Measurements from ENCODE around the gene TRIB2.

Gene TRIB2

DNA sequence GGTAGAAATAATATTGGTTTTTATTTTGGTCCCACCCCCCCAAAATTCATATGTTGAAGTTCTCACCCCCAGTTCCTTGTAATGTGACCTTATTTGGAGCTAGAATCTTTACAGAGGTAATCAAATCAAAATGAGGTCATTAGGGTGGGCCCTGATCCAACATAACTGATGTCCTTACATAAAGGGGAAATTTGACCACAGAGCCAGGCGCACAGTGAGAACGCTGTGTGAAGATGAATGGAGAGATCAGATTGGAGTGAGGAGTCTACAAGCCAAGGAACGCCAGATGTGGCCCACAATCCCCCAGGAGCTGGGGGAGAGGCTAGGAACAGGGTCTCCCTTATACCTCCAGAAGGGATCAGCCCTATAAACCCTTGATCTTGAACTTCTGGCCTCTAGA is 31.6 kb upstream of the TRIB2 start:
- TF ChIP-seq CTCF (IDR thresholded peaks at IDR 0.05; ENCODE audit: control insufficient read depth, insufficient read depth, low read depth, low read length, missing control alignments), result no peak
- DNase-seq (ENCODE audit: low read depth), result no peak
- no peak overlapping the region for H3K4me3 ChIP-seq (ENCODE audit: control insufficient read depth, low read depth, low read length)

GRCh38 chr2:12685956-12686355 is 30.8 kb upstream of the TRIB2 start:
- DNase-seq (ENCODE audit: low read depth), result no peak
- TF ChIP-seq CTCF (IDR thresholded peaks at IDR 0.05; ENCODE audit: control insufficient read depth, insufficient read depth, low read depth, low read length, missing control alignments), result no peak
- H3K4me3 ChIP-seq (ENCODE audit: control insufficient read depth, low read depth, low read length), result no peak overlapping the region

DNA sequence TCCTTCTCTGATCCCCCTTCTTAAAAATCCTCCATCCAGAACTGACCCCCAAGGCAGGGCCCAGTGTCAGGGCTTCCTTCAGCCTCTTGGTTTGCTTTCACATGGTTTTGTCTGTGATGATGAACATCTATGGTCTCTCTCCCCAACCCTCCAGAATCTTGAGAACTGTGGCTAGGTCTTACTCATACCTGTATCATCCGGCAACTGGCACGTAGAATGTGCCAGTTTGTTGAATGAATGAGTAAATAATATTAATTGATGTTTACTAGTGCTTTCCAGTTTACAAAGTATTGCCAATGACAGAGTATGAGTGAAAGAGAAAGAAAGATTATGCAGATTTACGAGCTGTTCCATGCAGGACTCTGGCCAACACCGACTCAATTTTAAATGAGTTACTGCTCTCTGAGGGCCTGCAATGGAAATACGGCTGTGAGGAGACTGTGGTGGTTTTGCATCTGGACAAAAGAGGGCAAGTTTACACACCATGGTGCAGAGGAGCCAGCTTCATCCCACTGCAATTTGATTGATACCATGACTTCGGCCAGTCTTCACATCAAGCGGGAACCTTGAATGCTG is 29.9 kb upstream of the TRIB2 start:
- no peak overlapping the region for H3K4me3 ChIP-seq (ENCODE audit: control insufficient read depth, low read depth, low read length)
- TF ChIP-seq CTCF (IDR thresholded peaks at IDR 0.05; ENCODE audit: control insufficient read depth, insufficient read depth, low read depth, low read length, missing control alignments), result no peak
- DNase-seq (ENCODE audit: low read depth), result no peak

DNA sequence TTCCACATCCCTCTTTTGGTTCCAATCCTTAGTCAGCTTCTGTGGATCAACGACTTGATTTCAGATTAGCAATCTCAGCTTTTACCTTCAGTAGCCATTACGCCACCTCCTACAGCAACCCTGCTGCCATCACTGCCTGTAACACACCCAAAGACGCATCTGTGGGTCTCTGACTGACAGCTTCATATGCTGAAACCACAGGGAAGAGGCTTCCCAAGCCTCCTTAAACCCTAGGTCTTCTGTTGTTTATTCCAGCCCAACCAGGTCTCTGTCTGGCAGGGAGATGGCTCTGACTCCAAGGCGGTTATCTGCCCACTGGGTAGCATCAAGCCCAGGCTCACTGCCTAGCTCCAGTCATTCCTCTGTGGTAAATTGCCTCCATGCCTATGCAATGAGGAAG is 28.6 kb upstream of the TRIB2 start:
- DNase-seq (ENCODE audit: low read depth), result no peak
- no peak for TF ChIP-seq CTCF (IDR thresholded peaks at IDR 0.05; ENCODE audit: control insufficient read depth, insufficient read depth, low read depth, low read length, missing control alignments)
- H3K4me3 ChIP-seq (ENCODE audit: control insufficient read depth, low read depth, low read length), result no peak overlapping the region

GRCh38 chr2:12688893-12689292 is 27.8 kb upstream of the TRIB2 start:
- TF ChIP-seq CTCF (IDR thresholded peaks at IDR 0.05; ENCODE audit: control insufficient read depth, insufficient read depth, low read depth, low read length, missing control alignments), result no peak
- no peak overlapping the region for H3K4me3 ChIP-seq (ENCODE audit: control insufficient read depth, low read depth, low read length)
- DNase-seq (ENCODE audit: low read depth), result no peak

- DNase-seq (ENCODE audit: low read depth), result no peak
- no peak for TF ChIP-seq CTCF (IDR thresholded peaks at IDR 0.05; ENCODE audit: control insufficient read depth, insufficient read depth, low read depth, low read length, missing control alignments)
- H3K4me3 ChIP-seq (ENCODE audit: control insufficient read depth, low read depth, low read length), result no peak overlapping the region
These were observed 23.2 kb upstream of the TRIB2 start for GRCh38 chr2:12693509-12693908.

Data from AG09309 (cell line).